ENCODE data around the gene KLHL14. TPM values are rescaled to one million over a fixed set of nuclear protein-coding genes. Genes with fewer than 3 reads are reported as not detected.

Gene KLHL14
- total and polyA plus RNA-seq, 2 of the 13 experiments (the other 11 are each of a cell fraction or from before 2014, with no cell fraction given): 16.0 to 41.8 TPM

DNA sequence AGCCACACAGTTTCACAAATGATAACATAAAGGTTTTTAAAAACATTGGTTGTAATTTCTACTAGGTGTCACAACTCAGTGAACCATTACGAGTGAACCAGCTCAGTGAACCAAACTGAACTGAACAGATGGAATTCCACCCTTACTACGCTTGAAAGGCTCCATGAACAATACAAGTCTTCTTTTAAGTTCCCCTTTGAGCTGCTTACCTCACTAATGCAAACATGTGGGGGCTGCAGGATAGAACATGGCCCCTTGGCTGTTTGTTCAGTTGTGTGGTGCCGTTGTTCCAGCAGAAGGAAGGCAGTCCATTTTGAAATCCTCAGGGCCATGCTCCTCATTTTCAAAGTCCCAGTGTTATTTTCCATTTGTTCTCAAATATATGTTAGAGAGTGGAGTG is 30.7 kb upstream of the KLHL14 start (continued):
- TF ChIP-seq, protein P1, sequence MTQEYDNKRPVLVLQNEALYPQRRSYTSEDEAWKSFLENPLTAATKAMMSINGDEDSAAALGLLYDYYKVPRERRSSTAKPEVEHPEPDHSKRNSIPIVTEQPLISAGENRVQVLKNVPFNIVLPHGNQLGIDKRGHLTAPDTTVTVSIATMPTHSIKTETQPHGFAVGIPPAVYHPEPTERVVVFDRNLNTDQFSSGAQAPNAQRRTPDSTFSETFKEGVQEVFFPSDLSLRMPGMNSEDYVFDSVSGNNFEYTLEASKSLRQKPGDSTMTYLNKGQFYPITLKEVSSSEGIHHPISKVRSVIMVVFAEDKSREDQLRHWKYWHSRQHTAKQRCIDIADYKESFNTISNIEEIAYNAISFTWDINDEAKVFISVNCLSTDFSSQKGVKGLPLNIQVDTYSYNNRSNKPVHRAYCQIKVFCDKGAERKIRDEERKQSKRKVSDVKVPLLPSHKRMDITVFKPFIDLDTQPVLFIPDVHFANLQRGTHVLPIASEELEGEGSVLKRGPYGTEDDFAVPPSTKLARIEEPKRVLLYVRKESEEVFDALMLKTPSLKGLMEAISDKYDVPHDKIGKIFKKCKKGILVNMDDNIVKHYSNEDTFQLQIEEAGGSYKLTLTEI (CRISPR knock-in tag; conservative IDR thresholded peaks at IDR 0.05): no peak
- TF ChIP-seq ZNF788 (CRISPR knock-in tag; IDR thresholded peaks at IDR 0.05; ENCODE audit: borderline replicate concordance) (peak; percentile 76; the same call in 1 of the 2 replicates), PTBP1 (IDR thresholded peaks at IDR 0.05; ENCODE audit: low read depth, low read length, poor library complexity, severe bottlenecking) (no peak), ZNF343 (CRISPR knock-in tag; IDR thresholded peaks at IDR 0.05) (no peak), ZNF33A (CRISPR knock-in tag; IDR thresholded peaks at IDR 0.05; ENCODE audit: borderline replicate concordance) (no peak), WIZ (CRISPR knock-in tag; IDR thresholded peaks at IDR 0.05) (no peak), TEAD3 (CRISPR knock-in tag; optimal IDR thresholded peaks at IDR 0.05; ENCODE audit: borderline replicate concordance) (peak; percentile 87), GTF3A (CRISPR knock-in tag; conservative IDR thresholded peaks at IDR 0.05) (no peak), NFKB2 (CRISPR knock-in tag; IDR thresholded peaks at IDR 0.05; ENCODE audit: borderline replicate concordance) (no peak), MED13 (CRISPR knock-in tag; IDR thresholded peaks at IDR 0.05) (peak; percentile 97), ZNF550 (CRISPR knock-in tag; IDR thresholded peaks at IDR 0.05; ENCODE audit: borderline replicate concordance) (no peak), DNMT1 (CRISPR knock-in tag; IDR thresholded peaks at IDR 0.05) (no peak), SIX1 (CRISPR knock-in tag; IDR thresholded peaks at IDR 0.05; ENCODE audit: borderline replicate concordance) (peak; percentile 55; the same call in 1 of the 2 replicates), POLR2AphosphoS5 (IDR thresholded peaks at IDR 0.05; ENCODE audit: low read depth, low read length) (peak; percentile 73), ZFP41 (CRISPR knock-in tag; IDR thresholded peaks at IDR 0.05; ENCODE audit: borderline replicate concordance) (no peak), CEBPG (CRISPR knock-in tag; IDR thresholded peaks at IDR 0.05) (peak; percentile 83), NR2F6 (IDR thresholded peaks at IDR 0.05) (peak; percentile 94), NR2F6 (CRISPR knock-in tag; IDR thresholded peaks at IDR 0.05) (peak; percentile 93), ZNF30 (CRISPR knock-in tag; IDR thresholded peaks at IDR 0.05) (no peak), ZNF264 (CRISPR knock-in tag; IDR thresholded peaks at IDR 0.05) (peak; percentile 69; the same call in 1 of the 2 replicates)
- TF ChIP-seq, protein P2, sequence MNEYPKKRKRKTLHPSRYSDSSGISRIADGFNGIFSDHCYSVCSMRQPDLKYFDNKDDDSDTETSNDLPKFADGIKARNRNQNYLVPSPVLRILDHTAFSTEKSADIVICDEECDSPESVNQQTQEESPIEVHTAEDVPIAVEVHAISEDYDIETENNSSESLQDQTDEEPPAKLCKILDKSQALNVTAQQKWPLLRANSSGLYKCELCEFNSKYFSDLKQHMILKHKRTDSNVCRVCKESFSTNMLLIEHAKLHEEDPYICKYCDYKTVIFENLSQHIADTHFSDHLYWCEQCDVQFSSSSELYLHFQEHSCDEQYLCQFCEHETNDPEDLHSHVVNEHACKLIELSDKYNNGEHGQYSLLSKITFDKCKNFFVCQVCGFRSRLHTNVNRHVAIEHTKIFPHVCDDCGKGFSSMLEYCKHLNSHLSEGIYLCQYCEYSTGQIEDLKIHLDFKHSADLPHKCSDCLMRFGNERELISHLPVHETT (CRISPR knock-in tag; conservative IDR thresholded peaks at IDR 0.05): no peak
- TF ChIP-seq, protein P3, sequence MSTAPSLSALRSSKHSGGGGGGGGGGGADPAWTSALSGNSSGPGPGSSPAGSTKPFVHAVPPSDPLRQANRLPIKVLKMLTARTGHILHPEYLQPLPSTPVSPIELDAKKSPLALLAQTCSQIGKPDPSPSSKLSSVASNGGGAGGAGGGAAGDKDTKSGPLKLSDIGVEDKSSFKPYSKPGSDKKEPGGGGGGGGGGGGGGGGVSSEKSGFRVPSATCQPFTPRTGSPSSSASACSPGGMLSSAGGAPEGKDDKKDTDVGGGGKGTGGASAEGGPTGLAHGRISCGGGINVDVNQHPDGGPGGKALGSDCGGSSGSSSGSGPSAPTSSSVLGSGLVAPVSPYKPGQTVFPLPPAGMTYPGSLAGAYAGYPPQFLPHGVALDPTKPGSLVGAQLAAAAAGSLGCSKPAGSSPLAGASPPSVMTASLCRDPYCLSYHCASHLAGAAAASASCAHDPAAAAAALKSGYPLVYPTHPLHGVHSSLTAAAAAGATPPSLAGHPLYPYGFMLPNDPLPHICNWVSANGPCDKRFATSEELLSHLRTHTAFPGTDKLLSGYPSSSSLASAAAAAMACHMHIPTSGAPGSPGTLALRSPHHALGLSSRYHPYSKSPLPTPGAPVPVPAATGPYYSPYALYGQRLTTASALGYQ (CRISPR knock-in tag; IDR thresholded peaks at IDR 0.05): peak; percentile 95
- TF ChIP-seq, protein P4, sequence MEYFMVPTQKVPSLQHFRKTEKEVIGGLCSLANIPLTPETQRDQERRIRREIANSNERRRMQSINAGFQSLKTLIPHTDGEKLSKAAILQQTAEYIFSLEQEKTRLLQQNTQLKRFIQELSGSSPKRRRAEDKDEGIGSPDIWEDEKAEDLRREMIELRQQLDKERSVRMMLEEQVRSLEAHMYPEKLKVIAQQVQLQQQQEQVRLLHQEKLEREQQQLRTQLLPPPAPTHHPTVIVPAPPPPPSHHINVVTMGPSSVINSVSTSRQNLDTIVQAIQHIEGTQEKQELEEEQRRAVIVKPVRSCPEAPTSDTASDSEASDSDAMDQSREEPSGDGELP (IDR thresholded peaks at IDR 0.05; ENCODE audit: borderline replicate concordance, low read depth): peak; percentile 82; the same call in 1 of the 2 replicates
- TF ChIP-seq, protein P5, sequence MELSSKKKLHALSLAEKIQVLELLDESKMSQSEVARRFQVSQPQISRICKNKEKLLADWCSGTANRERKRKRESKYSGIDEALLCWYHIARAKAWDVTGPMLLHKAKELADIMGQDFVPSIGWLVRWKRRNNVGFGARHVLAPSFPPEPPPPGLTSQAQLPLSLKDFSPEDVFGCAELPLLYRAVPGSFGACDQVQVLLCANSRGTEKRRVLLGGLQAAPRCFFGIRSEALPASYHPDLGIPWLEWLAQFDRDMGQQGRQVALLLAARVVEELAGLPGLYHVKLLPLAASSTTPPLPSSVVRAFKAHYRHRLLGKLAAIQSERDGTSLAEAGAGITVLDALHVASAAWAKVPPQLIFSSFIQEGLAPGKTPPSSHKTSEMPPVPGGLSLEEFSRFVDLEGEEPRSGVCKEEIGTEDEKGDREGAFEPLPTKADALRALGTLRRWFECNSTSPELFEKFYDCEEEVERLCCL (CRISPR knock-in tag; IDR thresholded peaks at IDR 0.05; ENCODE audit: borderline replicate concordance): no peak
- TF ChIP-seq, protein P6, sequence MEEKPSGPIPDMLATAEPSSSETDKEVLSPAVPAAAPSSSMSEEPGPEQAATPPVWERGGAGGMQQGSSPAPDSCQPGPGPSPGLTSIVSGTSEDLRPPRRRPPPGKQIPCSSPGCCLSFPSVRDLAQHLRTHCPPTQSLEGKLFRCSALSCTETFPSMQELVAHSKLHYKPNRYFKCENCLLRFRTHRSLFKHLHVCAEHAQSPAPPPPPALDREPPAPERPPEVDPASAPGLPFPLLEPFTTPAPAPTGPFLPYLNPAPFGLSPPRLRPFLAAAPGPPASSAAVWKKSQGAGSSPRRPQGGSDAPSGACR (CRISPR knock-in tag; IDR thresholded peaks at IDR 0.05): 0 out of 2 replicates have a peak, but pooled peaks have one; percentile 37

Data from HepG2 (cell line).